Activated naive CD4-positive, alpha-beta T cell treated with anti-CD3 and anti-CD28 coated beads, Interleukin-2, amount 50 U/mL, for 24 hours (primary cell): ENCODE measurements around the gene C2CD2.

ENCODE experiments used
- H3K27ac Mint-ChIP-seq: one replicate; pipeline ENCODE4 v1.8.0; 2021; ENCODE audit warnings: mild to moderate bottlenecking, mixed read lengths
- H3K27me3 Mint-ChIP-seq: one replicate; pipeline ENCODE4 v1.8.0; 2021; ENCODE audit warnings: mixed read lengths
- H3K36me3 Mint-ChIP-seq: one replicate; pipeline ENCODE4 v1.8.0; 2021; ENCODE audit warnings: mixed read lengths
- H3K4me1 Mint-ChIP-seq: one replicate; pipeline ENCODE4 v1.8.0; 2021; ENCODE audit warnings: mixed read lengths
- H3K4me3 Mint-ChIP-seq: one replicate; pipeline ENCODE4 v1.8.0; 2021; ENCODE audit warnings: mild to moderate bottlenecking, mixed read lengths
- H3K9me3 Mint-ChIP-seq: one replicate; pipeline ENCODE4 v1.8.0; 2021; ENCODE audit warnings: mixed read lengths

Gene C2CD2

GRCh38 chr21:41919666-41920398 lies 34.0 kb downstream of the C2CD2 start:
- peaks cover 2% of the 10 kb centered on the region for H3K36me3 Mint-ChIP-seq
- H3K27ac Mint-ChIP-seq = no peak overlapping the region
- no peak overlapping the region for H3K4me3 Mint-ChIP-seq
- H3K27me3 Mint-ChIP-seq = no peaks in the 10 kb centered on the region
- no peaks in the 10 kb centered on the region for H3K9me3 Mint-ChIP-seq
- H3K4me1 Mint-ChIP-seq = peaks cover 25% of the 10 kb centered on the region

- Mint-ChIP-seq H3K27me3 (no peaks in the 10 kb centered on the region), H3K4me1 (peaks cover 14% of the 10 kb centered on the region), H3K4me3 (no peak overlapping the region), H3K9me3 (no peaks in the 10 kb centered on the region), H3K27ac (no peak overlapping the region), H3K36me3 (peaks cover 2% of the 10 kb centered on the region)
Observed at GRCh38 chr21:41918561-41919358, 35.1 kb downstream of the C2CD2 start.

GRCh38 chr21:41917531-41917930 lies 36.3 kb downstream of the C2CD2 start:
- H3K27me3 Mint-ChIP-seq = no peaks in the 10 kb centered on the region
- peaks cover 4% of the 10 kb centered on the region for H3K4me1 Mint-ChIP-seq
- no peaks in the 10 kb centered on the region for H3K9me3 Mint-ChIP-seq
- peaks cover 2% of the 10 kb centered on the region for H3K36me3 Mint-ChIP-seq
- H3K4me3 Mint-ChIP-seq = no peak overlapping the region
- no peak overlapping the region for H3K27ac Mint-ChIP-seq

GRCh38 chr21:41916888-41917433 lies 36.9 kb downstream of the C2CD2 start:
- H3K36me3 Mint-ChIP-seq = peaks cover 2% of the 10 kb centered on the region

GRCh38 chr21:41914965-41915364 lies 38.9 kb downstream of the C2CD2 start:
- Mint-ChIP-seq H3K27ac (no peak overlapping the region), H3K36me3 (peaks cover 2% of the 10 kb centered on the region), H3K27me3 (no peaks in the 10 kb centered on the region), H3K4me3 (no peak overlapping the region), H3K9me3 (no peaks in the 10 kb centered on the region), H3K4me1 (no peaks in the 10 kb centered on the region)

More at GRCh38 chr21:41916888-41917433, 36.9 kb downstream of the C2CD2 start:
- Mint-ChIP-seq H3K27me3 (no peaks in the 10 kb centered on the region), H3K4me1 (peaks cover 4% of the 10 kb centered on the region), H3K9me3 (no peaks in the 10 kb centered on the region), H3K27ac (no peak overlapping the region), H3K4me3 (no peak overlapping the region)

GRCh38 chr21:41914358-41914757 lies 39.5 kb downstream of the C2CD2 start:
- Mint-ChIP-seq H3K27ac (no peak overlapping the region), H3K36me3 (peaks cover 2% of the 10 kb centered on the region), H3K4me3 (no peak overlapping the region), H3K27me3 (no peaks in the 10 kb centered on the region), H3K4me1 (no peaks in the 10 kb centered on the region), H3K9me3 (no peaks in the 10 kb centered on the region)

- H3K36me3 Mint-ChIP-seq = peaks cover 2% of the 10 kb centered on the region
- no peak overlapping the region for H3K27ac Mint-ChIP-seq
- no peak overlapping the region for H3K4me3 Mint-ChIP-seq
- no peaks in the 10 kb centered on the region for H3K9me3 Mint-ChIP-seq
- H3K27me3 Mint-ChIP-seq = no peaks in the 10 kb centered on the region
- H3K4me1 Mint-ChIP-seq = no peaks in the 10 kb centered on the region
Observed at GRCh38 chr21:41913230-41913629, 40.6 kb downstream of the C2CD2 start.

GRCh38 chr21:41908829-41909228 lies 45.0 kb downstream of the C2CD2 start:
- H3K27me3 Mint-ChIP-seq = no peaks in the 10 kb centered on the region
- no peak overlapping the region for H3K4me3 Mint-ChIP-seq
- peaks cover 4% of the 10 kb centered on the region for H3K36me3 Mint-ChIP-seq

GRCh38 chr21:41907496-41908258 lies 46.1 kb downstream of the C2CD2 start:
- Mint-ChIP-seq H3K27me3 (no peaks in the 10 kb centered on the region), H3K4me3 (no peak overlapping the region), H3K27ac (no peak overlapping the region), H3K36me3 (peaks cover 4% of the 10 kb centered on the region), H3K4me1 (no peaks in the 10 kb centered on the region), H3K9me3 (no peaks in the 10 kb centered on the region)

More at GRCh38 chr21:41908829-41909228, 45.0 kb downstream of the C2CD2 start:
- Mint-ChIP-seq H3K27ac (no peak overlapping the region), H3K4me1 (no peaks in the 10 kb centered on the region), H3K9me3 (no peaks in the 10 kb centered on the region)

GRCh38 chr21:41906770-41907169 lies 47.0 kb downstream of the C2CD2 start:
- Mint-ChIP-seq H3K27me3 (no peaks in the 10 kb centered on the region), H3K4me1 (no peaks in the 10 kb centered on the region), H3K9me3 (no peaks in the 10 kb centered on the region), H3K27ac (no peak overlapping the region), H3K36me3 (peaks cover 4% of the 10 kb centered on the region), H3K4me3 (no peak overlapping the region)

GRCh38 chr21:41903559-41904351 lies 50.1 kb downstream of the C2CD2 start:
- Mint-ChIP-seq H3K9me3 (no peaks in the 10 kb centered on the region), H3K36me3 (peaks cover 6% of the 10 kb centered on the region), H3K4me3 (no peak overlapping the region), H3K27me3 (no peaks in the 10 kb centered on the region), H3K27ac (no peak overlapping the region), H3K4me1 (peaks cover 19% of the 10 kb centered on the region)

- Mint-ChIP-seq H3K27ac (no peak overlapping the region), H3K4me3 (no peak overlapping the region), H3K9me3 (no peaks in the 10 kb centered on the region), H3K27me3 (no peaks in the 10 kb centered on the region), H3K36me3 (peaks cover 6% of the 10 kb centered on the region), H3K4me1 (peaks cover 19% of the 10 kb centered on the region)
Observed at GRCh38 chr21:41902946-41903345, 50.9 kb downstream of the C2CD2 start.

GRCh38 chr21:41901782-41902181 lies 52.0 kb downstream of the C2CD2 start:
- H3K4me1 Mint-ChIP-seq = peaks cover 20% of the 10 kb centered on the region
- no peak overlapping the region for H3K27ac Mint-ChIP-seq
- H3K27me3 Mint-ChIP-seq = no peaks in the 10 kb centered on the region
- peaks cover 5% of the 10 kb centered on the region for H3K36me3 Mint-ChIP-seq
- no peaks in the 10 kb centered on the region for H3K9me3 Mint-ChIP-seq
- H3K4me3 Mint-ChIP-seq = no peak overlapping the region

GRCh38 chr21:41901099-41901498 lies 52.7 kb downstream of the C2CD2 start:
- Mint-ChIP-seq H3K4me1 (peaks cover 26% of the 10 kb centered on the region), H3K36me3 (peaks cover 4% of the 10 kb centered on the region), H3K27ac (peak overlapping the region; percentile 62), H3K9me3 (no peaks in the 10 kb centered on the region), H3K4me3 (no peak overlapping the region), H3K27me3 (no peaks in the 10 kb centered on the region)

GRCh38 chr21:41900401-41900800 lies 53.4 kb downstream of the C2CD2 start:
- Mint-ChIP-seq H3K4me3 (no peak overlapping the region), H3K4me1 (peaks cover 33% of the 10 kb centered on the region), H3K36me3 (peaks cover 3% of the 10 kb centered on the region), H3K9me3 (no peaks in the 10 kb centered on the region), H3K27ac (no peak overlapping the region), H3K27me3 (no peaks in the 10 kb centered on the region)
